GM19324 (cell line): ENCODE measurements around the gene ZNF786.
"Not testable (repeated sequence)": the region's sequence is repeated elsewhere in the genome, so short reads cannot be mapped to it uniquely, and the experiment has no call there.

Source experiments
- ATAC-seq: cut with Tn5 transposase; IDR thresholded peaks from one replicate; pipeline ENCODE4 v1.9.1; 2021; ENCODE audit warnings: mild to moderate bottlenecking, moderate library complexity; ENCODE audit not compliant: unreplicated experiment, low FRiP score

Gene ZNF786

GRCh38 chr7:149085866-149086265 is 4.7 kb downstream of the ZNF786 start:
- no peak for ATAC-seq

- ATAC-seq, result no peak
Measured at GRCh38 chr7:149084407-149084806, 6.1 kb downstream of the ZNF786 start.

GRCh38 chr7:149081914-149082313 is 8.6 kb downstream of the ZNF786 start:
- ATAC-seq, result no peak

- no peak for ATAC-seq
Measured at GRCh38 chr7:149077594-149077993, 12.9 kb downstream of the ZNF786 start.

GRCh38 chr7:149075286-149075685 is 15.2 kb downstream of the ZNF786 start:
- no peak for ATAC-seq

- no peak for ATAC-seq
Measured at GRCh38 chr7:149074116-149074885, 16.2 kb downstream of the ZNF786 start.

GRCh38 chr7:149072438-149072775 is 18.1 kb downstream of the ZNF786 start:
- ATAC-seq, result no peak

GRCh38 chr7:149071641-149072437 is 18.7 kb downstream of the ZNF786 start:
- no peak for ATAC-seq

- no peak for ATAC-seq
Measured at GRCh38 chr7:149071182-149071635, 19.3 kb downstream of the ZNF786 start.

- ATAC-seq, result no peak
Measured at GRCh38 chr7:149070372-149071125, 20.0 kb downstream of the ZNF786 start.

GRCh38 chr7:149067869-149068268 is 22.6 kb downstream of the ZNF786 start:
- no peak for ATAC-seq

- ATAC-seq, result no peak
Measured at GRCh38 chr7:149063476-149063875, 27.0 kb downstream of the ZNF786 start.

GRCh38 chr7:149062217-149062899 is 28.2 kb downstream of the ZNF786 start:
- ATAC-seq, result not testable (repeated sequence)

- no peak for ATAC-seq
Measured at GRCh38 chr7:149060156-149060555, 30.4 kb downstream of the ZNF786 start.

- no peak for ATAC-seq
Measured at GRCh38 chr7:149053885-149054284, 36.6 kb downstream of the ZNF786 start.

GRCh38 chr7:149053384-149053783 is 37.1 kb downstream of the ZNF786 start:
- ATAC-seq, result no peak

GRCh38 chr7:149050941-149051340 is 39.6 kb downstream of the ZNF786 start:
- no peak for ATAC-seq

GRCh38 chr7:149048805-149049204 is 41.7 kb downstream of the ZNF786 start:
- ATAC-seq, result no peak

- ATAC-seq, result no peak
Measured at GRCh38 chr7:149046416-149046815, 44.1 kb downstream of the ZNF786 start.

- no peak for ATAC-seq
Measured at GRCh38 chr7:149043936-149044335, 46.6 kb downstream of the ZNF786 start.

- no peak for ATAC-seq
Measured at GRCh38 chr7:149041350-149041749, 49.2 kb downstream of the ZNF786 start.
